SU-DHL-6 (cell line): ENCODE data around the gene CD33.

ENCODE experiments used
- CTCF ChIP-seq: fragments of 200-600 bp; sonication (generic); IDR thresholded peaks from one replicate; pipeline ENCODE4 v1.5.1; 2017; ENCODE audit warnings: antibody characterized with exemption, mild to moderate bottlenecking, low read length, moderate library complexity; ENCODE audit not compliant: insufficient read depth, poor library complexity, severe bottlenecking
- EZH2phosphoT487 ChIP-seq: fragments of 200-600 bp; sonication (generic), shearing (Covaris generic); conservative IDR thresholded peaks from 2 replicates; pipeline ENCODE4 v1.6.1; 2018; ENCODE audit warnings: mild to moderate bottlenecking, antibody characterized with exemption, low read length, moderate library complexity, mixed read lengths

GRCh38 chr19:51251468-51251820 is 26.6 kb downstream of the CD33 start:
- no peak for TF ChIP-seq CTCF
- no peak for TF ChIP-seq EZH2phosphoT487
